HG03139 (cell line): ENCODE results near the gene POC1A.
"Not testable (repeated sequence)": the region's sequence is repeated elsewhere in the genome, so short reads cannot be mapped to it uniquely, and the experiment has no call there.

Source experiments
- ATAC-seq: cut with Tn5 transposase; IDR thresholded peaks from one replicate; pipeline ENCODE4 v1.9.1; 2021; ENCODE audit not compliant: unreplicated experiment

The POC1A gene

DNA sequence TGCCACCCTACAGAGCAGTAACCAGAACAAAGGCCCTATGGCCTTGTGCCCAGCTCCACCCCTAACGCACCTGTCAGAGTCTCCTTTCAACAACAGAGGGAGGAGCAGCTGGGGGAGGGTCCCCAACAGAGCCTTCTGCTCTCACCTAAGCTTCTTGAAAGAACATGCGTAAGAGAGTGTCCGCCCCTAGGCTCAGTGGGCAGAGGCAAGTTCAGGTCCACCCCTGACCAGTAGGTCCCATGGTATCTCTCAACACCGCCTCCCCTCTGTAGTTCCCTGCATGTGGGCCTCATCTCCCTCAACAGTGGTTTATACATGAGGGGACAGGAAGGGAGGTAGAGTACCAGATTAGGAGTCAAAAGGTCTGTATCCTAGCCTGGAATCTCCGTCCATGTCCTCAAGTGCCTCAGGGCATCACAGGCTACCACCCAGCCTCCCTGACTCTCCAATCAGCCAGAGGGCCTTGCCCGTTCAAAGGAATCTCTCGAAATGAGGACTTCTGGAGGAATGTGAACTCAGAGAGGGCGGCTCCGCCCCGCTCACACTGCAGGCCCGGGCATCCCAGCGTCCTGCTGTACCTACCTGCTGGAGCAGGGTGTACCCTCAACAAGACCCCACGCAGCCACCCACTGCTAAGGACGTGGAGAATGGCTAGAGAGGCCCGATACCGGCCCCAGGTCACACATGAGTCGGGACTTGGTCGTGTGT is 680 bp downstream of the POC1A start:
- no peak for ATAC-seq

GRCh38 chr3:52151991-52152390 is 2.2 kb downstream of the POC1A start:
- ATAC-seq: not testable (repeated sequence)

DNA sequence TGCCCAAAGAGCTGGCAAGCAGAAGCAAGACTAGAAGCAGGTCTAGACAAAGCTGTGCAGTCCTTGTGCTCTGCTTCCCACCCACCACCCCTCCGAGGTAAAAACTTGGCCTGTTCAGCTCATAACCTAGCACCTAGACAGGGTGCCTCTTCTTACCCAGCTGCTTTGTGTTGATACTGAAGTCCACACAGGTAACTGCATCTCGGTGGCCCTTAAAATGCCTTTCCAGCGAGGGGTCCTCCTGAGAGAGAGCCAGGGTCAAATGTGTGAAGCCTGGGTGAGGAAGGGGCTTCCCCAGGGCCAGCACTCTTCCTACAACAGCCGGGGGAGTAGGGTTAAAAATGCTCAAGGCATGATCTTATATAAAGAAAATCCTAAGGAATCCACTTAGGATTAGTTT is 3.4 kb downstream of the POC1A start:
- ATAC-seq: no peak

DNA sequence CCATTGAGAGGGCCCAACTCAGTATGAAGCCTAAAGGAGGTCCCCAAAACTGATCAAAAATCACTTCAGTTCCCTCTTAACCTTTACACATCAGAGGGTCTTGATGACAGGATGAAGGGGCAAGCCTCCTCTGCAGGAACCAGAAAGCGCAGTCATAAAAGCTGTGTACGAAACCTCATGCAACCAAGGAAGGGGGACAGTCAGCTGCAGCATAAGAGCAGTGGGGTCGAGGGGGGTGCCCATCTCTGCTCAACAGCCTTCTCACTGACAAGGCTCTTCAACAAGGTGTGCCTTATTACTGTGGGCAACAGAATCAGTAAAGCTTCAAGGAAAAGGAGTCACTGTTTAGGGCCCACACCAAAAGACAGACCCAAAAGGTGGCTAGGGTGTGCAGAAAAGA is 3.9 kb downstream of the POC1A start:
- no peak for ATAC-seq

DNA sequence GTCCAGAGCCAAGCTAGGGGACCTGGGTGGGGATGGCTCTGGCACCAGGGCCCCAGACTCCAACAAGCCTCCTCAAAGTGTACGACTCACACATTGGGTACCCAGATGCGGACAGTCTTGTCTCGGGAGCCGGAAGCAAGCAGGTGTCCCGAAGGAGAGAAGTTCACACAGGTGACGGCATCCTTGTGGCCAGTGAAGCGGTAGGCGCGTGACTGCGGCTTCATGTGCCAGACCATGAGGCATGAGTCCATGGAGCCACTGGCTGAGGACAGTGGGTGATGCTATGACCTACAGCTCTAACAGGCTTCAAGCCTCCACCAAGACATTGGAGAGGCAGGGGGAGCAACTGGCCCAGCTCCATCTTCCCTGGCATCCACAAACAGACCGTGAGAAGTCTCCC is 4.5 kb downstream of the POC1A start:
- no peak for ATAC-seq

- ATAC-seq: no peak
Measured at GRCh38 chr3:52149021-52149420, 5.2 kb downstream of the POC1A start.

GRCh38 chr3:52147804-52148203 is 6.4 kb downstream of the POC1A start:
- ATAC-seq: no peak

GRCh38 chr3:52146811-52147210 is 7.4 kb downstream of the POC1A start:
- ATAC-seq: no peak

GRCh38 chr3:52146189-52146588 is 8.0 kb downstream of the POC1A start:
- no peak for ATAC-seq

DNA sequence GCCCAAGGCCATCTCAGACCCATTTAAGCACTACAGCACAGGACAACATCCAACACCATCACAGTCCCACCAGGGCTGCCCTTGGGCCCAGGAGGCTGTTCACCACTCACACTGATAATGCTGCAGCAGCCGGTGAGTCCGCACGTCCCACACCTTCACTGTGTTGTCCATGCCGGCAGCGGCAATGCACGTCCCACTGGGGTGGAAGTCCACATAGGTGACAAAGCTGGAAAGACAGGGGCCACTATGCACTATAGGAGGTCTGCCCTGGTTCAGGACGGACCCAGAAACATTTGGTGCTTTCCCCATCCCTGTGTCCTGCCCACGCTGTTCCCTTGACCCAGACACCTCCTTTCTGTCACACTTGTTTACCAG is 8.5 kb downstream of the POC1A start:
- no peak for ATAC-seq

DNA sequence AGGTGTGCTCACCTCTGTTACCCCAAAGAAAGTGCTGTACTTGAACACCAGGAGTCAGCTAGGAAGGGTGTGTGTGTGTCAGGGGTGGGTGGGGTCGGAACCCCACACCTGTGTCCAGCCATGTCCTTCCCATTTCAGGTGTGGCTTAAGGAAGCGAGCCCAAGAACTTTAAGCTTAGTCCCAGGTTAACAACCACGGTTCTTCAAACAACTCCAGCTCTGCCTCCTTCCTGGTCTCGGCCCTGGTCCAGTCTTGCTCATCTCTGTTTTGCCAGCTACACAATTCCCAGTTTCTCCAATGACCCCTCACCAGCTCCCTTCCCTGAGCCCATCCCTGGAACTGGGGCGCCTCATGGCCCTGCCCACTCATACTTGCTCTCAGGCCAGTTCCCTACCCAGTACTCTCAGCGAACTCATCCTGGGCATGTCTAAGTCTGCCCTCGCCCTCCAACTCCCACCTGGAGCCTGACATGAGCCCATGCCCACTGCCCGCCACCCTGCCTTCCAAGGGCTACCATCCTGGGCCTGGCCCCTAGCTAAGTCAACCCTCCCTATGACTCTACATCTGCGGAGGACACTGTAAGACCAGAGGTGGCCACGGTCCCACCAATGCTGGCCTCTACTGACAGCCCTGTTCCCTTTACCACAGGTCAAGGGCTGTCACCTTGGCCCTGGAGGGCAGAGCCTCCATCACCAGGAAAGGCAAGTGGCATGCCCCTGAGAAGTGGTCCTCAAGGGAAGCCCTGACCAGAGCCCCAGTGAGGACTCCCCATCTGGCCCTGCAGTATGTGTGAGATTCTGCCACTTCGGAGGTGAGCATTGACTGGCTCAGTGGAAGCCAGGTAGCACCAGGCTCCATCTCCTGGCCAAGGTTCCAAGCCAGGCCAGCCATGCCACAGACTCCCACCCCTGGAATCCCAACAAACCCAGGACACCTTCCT is 9.2 kb downstream of the POC1A start:
- no peak for ATAC-seq

- no peak for ATAC-seq
Measured at GRCh38 chr3:52144034-52144795, 10.0 kb downstream of the POC1A start.

GRCh38 chr3:52143616-52144015 is 10.6 kb downstream of the POC1A start:
- no peak for ATAC-seq

DNA sequence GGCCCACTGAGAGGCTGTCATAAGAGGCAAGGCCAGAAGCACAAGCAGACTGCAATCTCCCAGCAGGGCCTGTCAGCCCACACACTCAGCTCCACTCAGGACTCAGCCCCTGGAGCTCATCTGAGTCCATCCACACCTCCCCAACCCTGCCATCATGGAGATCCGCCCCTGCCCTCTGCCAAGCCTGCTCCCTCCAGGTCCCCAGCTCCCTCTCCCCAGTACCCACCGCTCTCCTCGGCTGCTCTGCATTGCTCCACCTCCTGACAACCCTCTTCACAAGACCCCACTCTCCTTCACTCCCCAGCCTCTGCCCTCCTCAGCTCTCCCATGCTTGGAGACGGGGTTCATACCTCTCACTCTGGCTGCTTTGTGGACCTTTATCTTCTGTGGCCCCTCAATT is 11.1 kb downstream of the POC1A start:
- ATAC-seq: no peak

DNA sequence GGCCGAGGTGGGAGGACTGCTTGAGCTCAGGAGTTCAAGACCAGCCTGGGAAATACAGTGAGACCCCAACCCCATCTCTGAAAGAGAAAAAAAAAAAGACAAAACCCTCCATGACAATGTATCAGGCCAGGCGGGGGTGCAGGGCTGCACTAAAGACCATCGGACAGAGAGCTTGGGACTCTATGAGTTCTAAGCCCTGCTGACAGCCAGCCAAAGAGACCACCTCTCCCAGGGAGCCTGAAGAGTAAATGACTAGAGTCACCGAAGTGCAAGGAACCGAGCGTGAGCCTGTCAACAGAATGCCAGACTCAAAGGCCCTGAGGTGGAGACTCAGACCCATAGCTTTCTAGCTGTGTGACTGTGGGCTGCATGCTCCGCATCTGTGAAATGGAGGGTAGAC is 12.5 kb downstream of the POC1A start:
- ATAC-seq: no peak

DNA sequence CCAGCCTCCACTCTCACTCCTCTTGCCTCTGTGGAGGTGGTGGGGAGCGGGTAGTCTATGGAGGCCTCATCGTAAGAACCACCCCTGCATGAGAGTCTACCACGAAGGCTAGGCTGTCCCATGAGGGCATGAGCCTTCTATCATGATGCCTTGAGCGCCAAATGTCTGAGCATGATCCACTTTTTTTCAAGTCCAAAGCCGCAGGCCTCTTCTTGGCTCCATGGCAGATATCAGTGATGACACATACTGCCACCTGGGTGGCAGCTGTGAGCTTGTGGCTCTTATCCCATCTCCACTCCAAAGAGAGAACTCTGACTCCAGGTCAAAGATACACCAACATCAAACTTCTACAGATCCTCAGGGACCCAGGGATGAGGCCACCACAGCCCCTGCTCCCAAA is 13.5 kb downstream of the POC1A start:
- no peak for ATAC-seq

DNA sequence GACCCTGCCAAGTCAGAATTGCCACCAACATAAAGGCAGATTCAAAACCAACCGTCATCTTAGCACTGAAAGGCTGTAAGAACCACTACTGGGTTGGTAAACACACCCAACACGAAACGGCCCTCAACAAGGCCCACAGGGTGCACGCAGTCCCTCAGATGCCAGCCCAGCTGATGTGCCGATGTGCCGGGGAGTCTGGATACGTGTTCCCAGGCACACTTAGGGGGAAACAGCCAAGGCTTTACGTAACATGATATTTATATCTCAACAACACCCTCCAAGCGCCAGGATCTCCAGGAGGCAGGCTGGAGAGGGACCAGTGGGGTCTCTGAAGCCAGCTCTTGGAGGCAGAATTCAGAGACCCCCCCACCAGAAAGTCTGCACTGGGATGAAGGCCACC is 14.2 kb downstream of the POC1A start:
- ATAC-seq: no peak

DNA sequence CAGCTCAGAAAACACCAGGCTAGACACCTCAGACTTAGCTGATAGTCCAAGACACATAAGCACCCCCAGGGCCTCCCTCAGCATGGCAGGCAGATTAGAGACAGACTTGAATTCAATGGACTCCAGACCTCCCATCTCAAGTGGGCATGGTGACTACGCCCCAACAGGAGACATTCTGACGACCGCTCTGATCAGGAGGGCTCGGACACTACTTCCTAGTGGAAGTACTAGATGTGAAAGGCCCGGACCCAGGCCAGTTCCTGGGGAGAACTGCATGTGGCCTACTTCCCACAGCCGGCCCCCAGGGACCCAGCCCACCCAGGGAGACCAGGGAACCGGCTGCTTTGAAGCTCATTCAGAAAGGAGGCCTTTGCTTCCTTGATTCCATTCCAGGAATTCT is 16.9 kb downstream of the POC1A start:
- ATAC-seq: no peak

DNA sequence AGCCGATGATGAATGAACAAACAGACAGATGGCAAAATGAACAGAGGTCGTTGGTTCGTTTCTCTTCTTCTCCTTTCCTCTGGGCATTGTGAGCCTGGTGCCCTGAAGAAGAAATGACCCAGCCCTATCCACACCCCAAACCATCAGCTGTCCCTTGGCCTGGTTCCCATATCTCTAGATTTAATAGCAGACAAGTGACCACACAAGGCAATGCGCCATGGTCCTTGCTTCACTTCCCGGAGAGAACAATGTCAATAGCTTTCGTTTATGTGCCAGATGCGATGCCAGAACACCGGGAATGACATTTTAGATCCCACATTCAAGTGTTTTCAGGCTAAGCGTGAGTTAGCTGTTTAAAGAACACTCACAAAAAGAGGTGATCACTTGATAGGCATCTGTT is 17.7 kb downstream of the POC1A start:
- no peak for ATAC-seq

DNA sequence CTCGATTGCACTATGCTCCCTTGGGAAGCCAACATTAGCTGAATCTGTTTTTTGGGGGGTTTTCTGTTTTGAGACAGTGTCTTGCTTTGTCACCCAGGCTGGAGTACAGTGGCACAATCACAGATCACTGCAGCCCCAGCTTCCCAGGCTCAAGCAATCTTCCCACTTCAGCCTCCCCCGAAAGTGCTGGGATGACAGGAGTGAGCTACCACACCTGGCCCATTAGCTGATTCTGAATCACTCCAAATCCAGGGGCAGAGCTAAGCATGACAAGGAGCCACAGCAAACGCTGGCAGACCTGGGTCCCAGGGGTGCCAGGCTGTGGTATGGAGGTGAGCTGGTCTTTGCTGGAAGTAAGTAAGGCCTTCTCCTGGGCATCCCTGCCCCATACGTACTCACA is 18.9 kb downstream of the POC1A start:
- ATAC-seq: no peak

DNA sequence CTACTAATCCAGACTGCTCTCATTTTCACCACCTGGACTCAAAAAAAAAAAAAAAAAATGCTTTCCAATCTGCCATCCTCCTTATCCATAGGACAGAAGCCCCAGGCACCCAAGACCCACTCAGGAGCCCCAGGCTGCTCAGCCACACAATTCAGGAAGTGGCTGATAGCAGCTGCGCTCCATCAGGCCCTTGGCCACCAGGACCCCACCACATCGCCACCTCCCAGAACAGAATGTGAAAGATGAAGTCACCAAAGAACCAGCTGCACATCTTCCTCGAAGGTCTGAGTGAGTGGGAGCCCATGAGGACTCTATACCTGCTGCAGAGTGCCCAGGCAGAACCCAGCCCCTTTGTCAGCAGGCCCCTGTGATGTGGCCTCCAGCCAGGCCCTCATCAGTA is 19.5 kb downstream of the POC1A start:
- no peak for ATAC-seq

DNA sequence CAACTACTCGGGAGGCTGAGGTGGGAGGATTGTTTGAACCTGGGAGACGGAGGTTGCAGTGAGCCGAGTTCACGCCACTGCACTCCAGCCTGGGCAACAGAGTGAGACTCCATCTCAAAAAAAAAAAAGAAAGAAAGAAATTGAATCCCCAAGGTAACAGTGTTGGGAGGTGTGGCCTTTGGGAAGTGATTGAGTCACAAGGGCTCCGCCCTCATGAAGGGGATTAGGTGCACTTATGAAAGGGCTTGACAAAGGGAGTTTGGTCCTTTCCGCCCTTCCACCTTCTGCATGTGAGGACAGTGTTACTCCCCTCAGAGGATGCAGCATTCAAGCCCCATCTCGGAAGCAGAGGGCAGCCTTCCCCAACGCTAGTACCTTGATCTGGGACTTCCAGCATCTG is 21.3 kb downstream of the POC1A start:
- ATAC-seq: no peak
